ENCODE measurements around the gene ZSWIM8. TPM values are rescaled to one million over a fixed set of nuclear protein-coding genes. Genes with fewer than 3 reads are reported as not detected.

Gene ZSWIM8
- polyA plus RNA-seq, 2 of the 4 experiments (the other 2 are of a cell fraction): 24.3 to 44.5 TPM

DNA sequence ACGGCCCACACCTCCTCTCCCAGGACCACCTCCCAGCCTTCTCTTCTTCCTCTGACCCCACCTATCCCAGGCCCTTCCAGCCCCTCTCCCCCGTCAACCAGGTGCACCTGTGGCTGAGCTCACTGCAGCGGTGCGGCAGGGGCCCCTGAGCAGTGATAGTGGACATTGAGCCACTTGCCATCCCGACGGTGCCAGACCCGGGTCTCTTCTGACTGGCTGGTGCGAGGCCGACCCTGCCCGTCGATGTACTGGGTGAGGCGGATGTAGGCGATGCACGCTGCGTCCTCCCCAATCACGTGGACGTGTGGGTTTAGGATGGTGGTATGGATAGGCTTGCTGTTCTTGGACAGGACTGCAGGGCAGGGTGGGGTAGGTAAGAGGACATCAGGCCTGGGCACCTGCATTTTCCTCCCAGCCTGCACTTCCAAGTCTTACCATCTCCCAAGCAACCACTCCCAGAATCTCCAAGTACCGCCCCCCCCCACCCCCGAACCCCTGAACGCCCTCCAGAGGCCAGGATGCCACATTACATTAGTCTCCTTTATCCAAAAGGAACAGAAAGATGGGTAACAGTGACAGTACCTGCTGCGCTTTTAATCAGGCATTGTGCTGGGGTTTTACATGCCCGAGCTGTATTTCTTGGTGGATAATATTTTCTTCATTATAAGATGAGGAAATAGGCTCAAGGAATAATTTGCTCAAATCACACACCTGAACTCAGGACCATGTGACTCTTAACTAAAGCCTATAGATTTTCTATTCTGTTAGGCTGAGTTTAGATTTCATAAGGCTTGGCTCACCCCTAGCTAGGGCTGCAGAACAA, 29.7 kb downstream of the ZSWIM8 start:
- peak; percentile 62 to 79 for DNase-seq (ENCODE audit: low read depth in 1 of 2, low spot score in 1 of 2)
- ChIA-PET POLR2A (no interaction called here), CTCF (interaction anchor here (0.5 to 2.8 kb wide), 12 partner anchors 12 to 266 kb away, joined by 3 to 13 read pairs (median 4); no protein-coding TSS in a partner anchor)
- WGBS (ENCODE audit: missing lambda C conversion rate): 85% methylated on average over 20 of the region's 22 CpGs
- Histone ChIP-seq H3K9me3 (no peaks in the 10 kb centered on the region), H3K4me3 (no peak overlapping the region), H3K4me1 (peaks cover 5% of the 10 kb centered on the region; the same call in 2 of the 3 replicates), H3K4me2 (no peak overlapping the region), H3K27ac (no peak overlapping the region)
- TF ChIP-seq, protein P1, sequence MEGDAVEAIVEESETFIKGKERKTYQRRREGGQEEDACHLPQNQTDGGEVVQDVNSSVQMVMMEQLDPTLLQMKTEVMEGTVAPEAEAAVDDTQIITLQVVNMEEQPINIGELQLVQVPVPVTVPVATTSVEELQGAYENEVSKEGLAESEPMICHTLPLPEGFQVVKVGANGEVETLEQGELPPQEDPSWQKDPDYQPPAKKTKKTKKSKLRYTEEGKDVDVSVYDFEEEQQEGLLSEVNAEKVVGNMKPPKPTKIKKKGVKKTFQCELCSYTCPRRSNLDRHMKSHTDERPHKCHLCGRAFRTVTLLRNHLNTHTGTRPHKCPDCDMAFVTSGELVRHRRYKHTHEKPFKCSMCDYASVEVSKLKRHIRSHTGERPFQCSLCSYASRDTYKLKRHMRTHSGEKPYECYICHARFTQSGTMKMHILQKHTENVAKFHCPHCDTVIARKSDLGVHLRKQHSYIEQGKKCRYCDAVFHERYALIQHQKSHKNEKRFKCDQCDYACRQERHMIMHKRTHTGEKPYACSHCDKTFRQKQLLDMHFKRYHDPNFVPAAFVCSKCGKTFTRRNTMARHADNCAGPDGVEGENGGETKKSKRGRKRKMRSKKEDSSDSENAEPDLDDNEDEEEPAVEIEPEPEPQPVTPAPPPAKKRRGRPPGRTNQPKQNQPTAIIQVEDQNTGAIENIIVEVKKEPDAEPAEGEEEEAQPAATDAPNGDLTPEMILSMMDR (IDR thresholded peaks at IDR 0.05): peak; percentile 23; the same call in 1 of the 3 replicates
- TF ChIP-seq HOXB13 (CRISPR knock-in tag; IDR thresholded peaks at IDR 0.05; ENCODE audit: low read depth): no peak
- no peak for TF ChIP-seq NR3C1 (IDR thresholded peaks at IDR 0.05)
- TF ChIP-seq MYC (IDR thresholded peaks at IDR 0.05; ENCODE audit: borderline replicate concordance, low read length): no peak
- no peak for TF ChIP-seq CHD4 (IDR thresholded peaks at IDR 0.05; ENCODE audit: borderline replicate concordance)
- TF ChIP-seq, protein P2, sequence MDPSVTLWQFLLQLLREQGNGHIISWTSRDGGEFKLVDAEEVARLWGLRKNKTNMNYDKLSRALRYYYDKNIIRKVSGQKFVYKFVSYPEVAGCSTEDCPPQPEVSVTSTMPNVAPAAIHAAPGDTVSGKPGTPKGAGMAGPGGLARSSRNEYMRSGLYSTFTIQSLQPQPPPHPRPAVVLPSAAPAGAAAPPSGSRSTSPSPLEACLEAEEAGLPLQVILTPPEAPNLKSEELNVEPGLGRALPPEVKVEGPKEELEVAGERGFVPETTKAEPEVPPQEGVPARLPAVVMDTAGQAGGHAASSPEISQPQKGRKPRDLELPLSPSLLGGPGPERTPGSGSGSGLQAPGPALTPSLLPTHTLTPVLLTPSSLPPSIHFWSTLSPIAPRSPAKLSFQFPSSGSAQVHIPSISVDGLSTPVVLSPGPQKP (IDR thresholded peaks at IDR 0.05; ENCODE audit: low read depth, low read length): no peak
- no peak; a peak in 1 of 6 replicates for ATAC-seq
- FAIRE-seq: no peak

DNA sequence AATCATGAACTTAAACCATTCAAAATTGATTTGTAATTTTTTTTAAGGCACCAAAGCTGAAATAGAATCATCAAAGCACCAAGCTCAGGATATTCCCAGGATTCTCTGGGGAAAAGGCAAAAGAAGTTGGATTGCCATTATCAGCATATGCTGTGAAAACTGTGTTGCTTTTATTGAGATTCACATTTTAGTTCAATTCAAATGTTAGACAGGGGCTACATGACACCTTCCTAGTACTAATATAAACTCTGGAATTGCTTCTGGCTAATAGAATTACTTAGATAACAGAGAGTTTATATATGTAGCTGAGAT, 30.3 kb downstream of the ZSWIM8 start:
- POLR2A ChIA-PET: no interaction called here
- no peak overlapping the region for H3K27ac ChIP-seq
- no peak for FAIRE-seq
- no peaks in the 10 kb centered on the region; the same call in 2 of the 3 replicates for H3K4me1 ChIP-seq
- H3K9me3 ChIP-seq: no peaks in the 10 kb centered on the region
- no peak for TF ChIP-seq BHLHE40 (IDR thresholded peaks at IDR 0.05; ENCODE audit: low read depth, low read length)
- no peak for DNase-seq (ENCODE audit: low read depth in 1 of 2, low spot score in 1 of 2)
- CTCF ChIA-PET: interaction anchor here (0.6 to 2.8 kb wide), 10 partner anchors 11 to 204 kb away, joined by 3 to 13 read pairs (median 4); no protein-coding TSS in a partner anchor
- H3K4me3 ChIP-seq: no peak overlapping the region
- no peak for ATAC-seq
- H3K4me2 ChIP-seq: no peak overlapping the region

DNA sequence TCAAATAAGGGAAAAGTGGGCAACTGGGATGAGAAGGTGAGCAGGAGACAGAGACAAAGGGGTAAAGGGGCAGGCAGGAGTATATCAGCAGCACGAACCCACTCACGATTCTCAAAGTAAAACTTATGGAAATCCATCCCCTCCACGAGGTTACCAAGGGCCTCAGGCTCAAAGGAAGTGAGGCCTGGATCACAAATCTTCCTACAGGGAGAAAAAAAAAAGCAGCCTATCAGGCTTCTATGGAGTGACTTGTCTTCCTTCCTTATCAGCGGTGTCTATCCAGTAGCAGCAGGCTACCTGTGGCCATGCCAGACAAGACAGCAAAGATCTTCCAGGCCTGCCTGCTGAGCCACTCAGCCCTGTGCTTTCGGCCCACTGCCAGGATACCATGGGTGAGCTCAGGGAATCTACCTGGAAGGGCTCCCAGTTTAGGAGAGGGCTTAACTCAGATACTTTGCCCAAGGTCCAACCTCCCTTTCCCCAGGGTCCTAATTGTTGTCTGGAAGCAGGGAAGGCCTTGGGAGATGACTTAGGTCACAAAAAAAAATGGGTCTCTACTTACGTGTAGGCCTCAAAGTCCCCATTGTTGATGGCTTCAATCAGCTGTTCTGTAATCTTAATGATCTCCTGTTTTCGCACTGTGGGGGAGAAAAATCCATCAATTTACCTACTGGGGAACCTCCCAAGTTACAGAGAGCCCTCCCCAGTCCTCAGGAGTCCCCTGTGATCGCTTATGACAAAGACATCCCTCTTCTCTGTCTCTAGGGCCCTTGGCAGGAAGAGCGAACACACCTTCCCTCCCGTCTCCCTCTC, 31.7 kb downstream of the ZSWIM8 start:
- no peak for ATAC-seq
- H3K4me1 ChIP-seq: no peaks in the 10 kb centered on the region
- DNase-seq (ENCODE audit: low read depth in 1 of 2, low spot score in 1 of 2): no peak
- H3K9me3 ChIP-seq: no peaks in the 10 kb centered on the region
- 89% methylated on average over 10 of the region's 10 CpGs for WGBS (ENCODE audit: missing lambda C conversion rate)
- H3K4me2 ChIP-seq: no peak overlapping the region
- no peak overlapping the region for H3K27ac ChIP-seq
- POLR2A ChIA-PET: no interaction called here
- CTCF ChIA-PET: interaction anchor here (0.7 to 1.7 kb wide), 5 partner anchors 10 to 288 kb away, joined by 3 to 5 read pairs (median 4); no protein-coding TSS in a partner anchor
- no peak overlapping the region for H3K4me3 ChIP-seq
- FAIRE-seq: no peak
- TF ChIP-seq ZFP36 (IDR thresholded peaks at IDR 0.05; ENCODE audit: borderline replicate concordance, partially characterized antibody) (no peak), POLR2AphosphoS2 (conservative IDR thresholded peaks at IDR 0.05; ENCODE audit: low read length) (no peak), EP300 (IDR thresholded peaks at IDR 0.05) (no peak), FOSB (CRISPR knock-in tag; IDR thresholded peaks at IDR 0.05) (no peak), RAD21 (conservative IDR thresholded peaks at IDR 0.05 in 1 of 2, IDR thresholded peaks at IDR 0.05 in 1 of 2) (no peak), KDM5A (IDR thresholded peaks at IDR 0.05) (no peak), SMC3 (IDR thresholded peaks at IDR 0.05) (no peak), EHMT2 (IDR thresholded peaks at IDR 0.05; ENCODE audit: low read depth) (no peak), GATA3 (IDR thresholded peaks at IDR 0.05; ENCODE audit: borderline replicate concordance) (no peak), EHF (CRISPR knock-in tag; IDR thresholded peaks at IDR 0.05) (no peak), FOXS1 (CRISPR knock-in tag; IDR thresholded peaks at IDR 0.05) (no peak), RARB (CRISPR knock-in tag; IDR thresholded peaks at IDR 0.05) (no peak), JUN (IDR thresholded peaks at IDR 0.05) (no peak)
- TF ChIP-seq, protein P2 (IDR thresholded peaks at IDR 0.05; ENCODE audit: low read depth, low read length): no peak
- TF ChIP-seq, protein P3, sequence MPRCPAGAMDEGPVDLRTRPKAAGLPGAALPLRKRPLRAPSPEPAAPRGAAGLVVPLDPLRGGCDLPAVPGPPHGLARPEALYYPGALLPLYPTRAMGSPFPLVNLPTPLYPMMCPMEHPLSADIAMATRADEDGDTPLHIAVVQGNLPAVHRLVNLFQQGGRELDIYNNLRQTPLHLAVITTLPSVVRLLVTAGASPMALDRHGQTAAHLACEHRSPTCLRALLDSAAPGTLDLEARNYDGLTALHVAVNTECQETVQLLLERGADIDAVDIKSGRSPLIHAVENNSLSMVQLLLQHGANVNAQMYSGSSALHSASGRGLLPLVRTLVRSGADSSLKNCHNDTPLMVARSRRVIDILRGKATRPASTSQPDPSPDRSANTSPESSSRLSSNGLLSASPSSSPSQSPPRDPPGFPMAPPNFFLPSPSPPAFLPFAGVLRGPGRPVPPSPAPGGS (IDR thresholded peaks at IDR 0.05): no peak
- TF ChIP-seq, protein P1 (IDR thresholded peaks at IDR 0.05): no peak
- TF ChIP-seq, protein P4, sequence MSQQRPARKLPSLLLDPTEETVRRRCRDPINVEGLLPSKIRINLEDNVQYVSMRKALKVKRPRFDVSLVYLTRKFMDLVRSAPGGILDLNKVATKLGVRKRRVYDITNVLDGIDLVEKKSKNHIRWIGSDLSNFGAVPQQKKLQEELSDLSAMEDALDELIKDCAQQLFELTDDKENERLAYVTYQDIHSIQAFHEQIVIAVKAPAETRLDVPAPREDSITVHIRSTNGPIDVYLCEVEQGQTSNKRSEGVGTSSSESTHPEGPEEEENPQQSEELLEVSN (IDR thresholded peaks at IDR 0.05; ENCODE audit: borderline replicate concordance, low read depth): no peak
